ENCODE measurements around the gene SDK1.

SDK1 gene

GRCh38 chr7:4227105-4228010 is 926.3 kb downstream of the SDK1 start:
- no peak for TF ChIP-seq CTCF (IDR thresholded peaks at IDR 0.05; ENCODE audit: low read depth, low read length)
- no peak overlapping the region for H3K4me3 ChIP-seq (ENCODE audit: low read depth, low read length)

- TF ChIP-seq CTCF (IDR thresholded peaks at IDR 0.05; ENCODE audit: low read depth, low read length): no peak
These were observed 929.3 kb downstream of the SDK1 start for GRCh38 chr7:4230352-4230751.

GRCh38 chr7:4233146-4233545 is 932.1 kb downstream of the SDK1 start:
- no peak for TF ChIP-seq CTCF (IDR thresholded peaks at IDR 0.05; ENCODE audit: low read depth, low read length)
- no peak overlapping the region for H3K4me3 ChIP-seq (ENCODE audit: low read depth, low read length)

More at GRCh38 chr7:4230352-4230751, 929.3 kb downstream of the SDK1 start:
- H3K4me3 ChIP-seq (ENCODE audit: low read depth, low read length): no peak overlapping the region

- H3K4me3 ChIP-seq (ENCODE audit: low read depth, low read length): no peak overlapping the region
- no peak for TF ChIP-seq CTCF (IDR thresholded peaks at IDR 0.05; ENCODE audit: low read depth, low read length)
These were observed 932.8 kb downstream of the SDK1 start for GRCh38 chr7:4233621-4234497.

GRCh38 chr7:4234498-4234855 is 933.4 kb downstream of the SDK1 start:
- TF ChIP-seq CTCF (IDR thresholded peaks at IDR 0.05; ENCODE audit: low read depth, low read length): no peak
- H3K4me3 ChIP-seq (ENCODE audit: low read depth, low read length): no peak overlapping the region

GRCh38 chr7:4234886-4235285 is 933.8 kb downstream of the SDK1 start:
- TF ChIP-seq CTCF (IDR thresholded peaks at IDR 0.05; ENCODE audit: low read depth, low read length): no peak
- H3K4me3 ChIP-seq (ENCODE audit: low read depth, low read length): no peak overlapping the region

- no peak for TF ChIP-seq CTCF (IDR thresholded peaks at IDR 0.05; ENCODE audit: low read depth, low read length)
- no peak overlapping the region for H3K4me3 ChIP-seq (ENCODE audit: low read depth, low read length)
These were observed 934.5 kb downstream of the SDK1 start for GRCh38 chr7:4235596-4235995.

Data from WI38 (cell line).